GM18499 (cell line): ENCODE results near the gene DUSP8.
A peak's percentile ranks its signal among the peaks of the same experiment; 100 is the strongest.
"Not testable (repeated sequence)": the region's sequence is repeated elsewhere in the genome, so short reads cannot be mapped to it uniquely, and the experiment has no call there.

Experiments
- ATAC-seq: cut with Tn5 transposase; IDR thresholded peaks from one replicate; pipeline ENCODE4 v1.9.1; 2021; ENCODE audit warnings: moderate number of reproducible peaks; ENCODE audit not compliant: insufficient read depth, unreplicated experiment

Gene DUSP8, protein sequence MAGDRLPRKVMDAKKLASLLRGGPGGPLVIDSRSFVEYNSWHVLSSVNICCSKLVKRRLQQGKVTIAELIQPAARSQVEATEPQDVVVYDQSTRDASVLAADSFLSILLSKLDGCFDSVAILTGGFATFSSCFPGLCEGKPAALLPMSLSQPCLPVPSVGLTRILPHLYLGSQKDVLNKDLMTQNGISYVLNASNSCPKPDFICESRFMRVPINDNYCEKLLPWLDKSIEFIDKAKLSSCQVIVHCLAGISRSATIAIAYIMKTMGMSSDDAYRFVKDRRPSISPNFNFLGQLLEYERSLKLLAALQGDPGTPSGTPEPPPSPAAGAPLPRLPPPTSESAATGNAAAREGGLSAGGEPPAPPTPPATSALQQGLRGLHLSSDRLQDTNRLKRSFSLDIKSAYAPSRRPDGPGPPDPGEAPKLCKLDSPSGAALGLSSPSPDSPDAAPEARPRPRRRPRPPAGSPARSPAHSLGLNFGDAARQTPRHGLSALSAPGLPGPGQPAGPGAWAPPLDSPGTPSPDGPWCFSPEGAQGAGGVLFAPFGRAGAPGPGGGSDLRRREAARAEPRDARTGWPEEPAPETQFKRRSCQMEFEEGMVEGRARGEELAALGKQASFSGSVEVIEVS

DNA sequence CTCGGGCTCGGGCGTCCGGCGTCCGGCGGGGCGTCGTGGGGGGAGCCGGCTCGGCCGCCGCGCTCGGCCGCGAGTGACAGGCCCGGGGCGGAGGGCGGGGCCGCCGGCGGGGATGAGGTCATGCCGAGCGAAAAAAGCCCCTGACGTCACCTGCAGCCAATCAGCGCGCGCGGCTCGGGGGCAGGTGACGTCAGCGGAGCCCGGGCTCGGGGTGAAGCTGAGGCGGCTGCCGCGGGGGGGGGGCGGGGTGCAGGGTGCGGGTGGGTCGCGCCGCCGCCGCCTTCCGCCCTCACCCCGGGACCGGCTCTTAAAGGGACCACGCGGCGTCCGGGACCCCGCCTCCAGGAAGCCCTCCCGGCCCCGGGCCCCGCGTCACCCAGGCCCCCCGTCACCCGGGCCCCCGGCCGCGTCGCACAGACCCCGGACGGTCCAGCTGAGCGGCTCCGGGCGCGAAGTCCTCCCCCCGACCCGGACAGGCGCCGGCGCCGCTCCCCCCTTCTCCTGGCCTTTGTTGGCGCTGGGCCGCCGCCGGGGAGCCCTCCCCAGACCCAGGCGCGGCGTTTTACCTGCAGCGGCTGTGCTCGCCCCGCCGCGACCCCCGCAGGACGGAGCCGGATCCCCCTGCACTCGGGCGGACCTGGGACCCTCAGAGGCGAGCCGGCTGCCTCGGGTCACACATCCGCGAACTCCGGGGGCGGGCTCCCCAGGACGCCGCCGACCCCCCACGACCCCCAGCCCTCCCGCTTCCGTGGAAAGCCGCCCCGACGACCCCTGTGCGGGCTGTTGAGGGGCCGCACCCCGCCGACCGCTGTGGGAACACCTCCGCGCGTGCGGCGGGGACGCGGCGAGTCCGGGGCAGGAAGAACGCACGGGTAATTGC is at the start of gene DUSP8:
DUSP8 (minus strand) TSS at position 75 of the 880 bp plus-strand sequence. CDS start 6,445 bp downstream, outside the sequence.
- no peak for ATAC-seq

DNA sequence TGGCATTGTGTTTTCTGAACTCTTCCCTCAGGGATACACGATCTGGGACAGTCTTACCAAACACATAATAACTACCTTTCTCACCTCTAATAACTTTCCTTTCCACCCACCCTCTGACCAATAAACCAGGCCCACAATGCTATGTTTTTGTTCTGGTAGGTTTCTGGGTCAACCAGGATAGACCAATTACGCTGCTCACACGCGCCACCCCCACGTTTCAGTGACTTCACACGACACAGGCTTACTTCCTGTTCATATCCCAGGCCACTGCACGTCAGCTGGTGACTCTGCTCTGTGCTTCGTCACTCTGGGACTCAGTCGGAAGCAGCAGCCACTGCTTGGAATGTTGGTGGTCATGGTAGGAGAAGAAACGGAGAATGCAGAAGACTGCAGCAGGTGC is 47.4 kb upstream of the DUSP8 start:
- no peak for ATAC-seq

DNA sequence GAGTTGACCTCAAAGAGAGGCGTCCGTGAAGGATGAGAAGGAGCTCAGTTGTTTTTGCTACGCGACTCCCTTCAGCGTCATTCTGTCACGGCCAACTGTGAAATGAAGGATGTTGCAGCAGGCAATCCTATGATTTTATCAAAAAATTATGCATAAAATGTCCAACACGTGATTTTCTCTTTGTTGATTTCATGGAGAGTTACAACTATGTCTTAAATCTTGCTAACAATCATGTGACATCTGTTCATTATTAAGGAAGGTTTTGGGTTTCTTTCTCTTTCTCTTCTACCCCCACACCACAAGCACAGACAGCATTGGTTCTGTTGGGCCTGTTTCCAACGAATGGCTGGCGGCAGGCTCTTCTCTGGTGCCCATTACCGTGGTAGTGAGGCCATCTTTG is 46.2 kb upstream of the DUSP8 start:
- ATAC-seq, result no peak

DNA sequence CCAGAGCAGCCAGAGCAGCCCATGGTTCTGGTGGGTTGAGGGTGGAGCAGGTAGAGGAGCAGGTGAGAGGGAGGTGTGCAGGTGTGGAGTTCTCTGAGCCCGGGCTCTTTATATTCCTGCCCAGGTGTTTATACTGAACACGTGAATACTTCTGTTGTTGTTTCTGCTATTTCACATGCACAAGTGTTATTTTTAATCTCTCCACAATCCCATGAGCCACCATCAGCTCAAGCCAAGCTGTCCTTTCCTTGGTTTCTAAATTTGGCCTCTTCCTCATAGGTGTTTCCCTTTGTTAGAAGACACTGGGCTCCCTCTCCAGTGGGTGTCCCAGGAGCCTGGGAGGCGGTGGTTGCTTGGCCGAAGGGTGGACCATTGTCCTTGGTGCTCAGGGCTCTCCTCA is 36.3 kb upstream of the DUSP8 start, which contains the start of gene KRTAP5-3:
KRTAP5-3 (minus strand) TSS at position 101 of the 400 bp plus-strand sequence; CDS start at position 23, 78 bp downstream.
- no peak for ATAC-seq

DNA sequence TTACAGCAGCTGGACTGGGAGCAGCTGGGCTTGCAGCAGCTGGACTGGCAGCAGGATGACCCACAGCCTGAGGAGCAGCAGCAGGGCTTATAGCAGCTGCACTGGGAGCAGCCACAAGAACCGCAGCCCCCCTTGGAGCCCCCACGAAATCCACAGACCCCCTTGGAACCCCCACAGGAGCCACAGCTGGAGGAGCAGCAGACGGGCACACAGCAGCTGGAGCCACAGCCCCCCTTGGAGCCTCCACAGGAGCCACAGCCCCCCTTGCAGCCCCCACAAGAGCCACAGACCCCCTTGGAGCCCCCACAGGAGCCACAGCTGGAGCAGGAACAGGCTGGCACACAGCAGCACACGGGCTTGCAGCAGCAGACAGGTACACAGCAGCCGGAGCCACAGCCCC is 35.8 kb upstream of the DUSP8 start:
- not testable (repeated sequence) for ATAC-seq

DNA sequence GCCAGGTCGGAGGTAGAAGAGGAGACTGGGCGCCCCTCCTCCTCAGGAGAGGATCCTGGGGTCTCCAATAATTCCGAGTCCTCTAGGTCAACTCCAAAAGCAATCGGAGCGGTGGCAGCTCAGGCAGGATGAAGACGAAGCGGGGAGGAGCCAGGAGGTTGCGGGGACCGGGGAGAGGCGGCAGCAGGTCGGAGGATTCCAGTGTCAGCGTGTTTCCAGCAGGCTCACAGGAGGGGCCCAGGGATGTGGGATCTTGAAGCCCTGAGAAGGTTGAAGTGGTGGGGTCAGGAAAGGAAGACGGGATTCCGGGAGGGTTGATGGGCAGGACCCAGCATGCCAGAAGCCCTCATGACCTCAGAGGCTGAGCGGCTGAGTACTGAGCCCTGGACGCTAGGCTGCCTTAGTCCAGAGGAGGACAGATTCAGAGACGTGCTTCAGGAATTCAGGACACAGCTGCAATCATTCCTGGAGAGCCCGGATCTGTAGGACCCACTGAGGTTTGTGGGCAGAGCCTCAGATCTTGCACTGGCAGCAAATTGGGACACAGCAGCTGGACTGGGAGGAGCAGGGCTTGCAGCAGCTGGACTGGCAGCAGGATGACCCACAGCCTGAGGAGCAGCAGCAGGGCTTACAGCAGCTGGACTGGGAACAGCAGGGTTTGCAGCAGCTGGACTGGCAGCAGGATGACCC is 35.2 kb upstream of the DUSP8 start:
- ATAC-seq, result not testable (repeated sequence)

DNA sequence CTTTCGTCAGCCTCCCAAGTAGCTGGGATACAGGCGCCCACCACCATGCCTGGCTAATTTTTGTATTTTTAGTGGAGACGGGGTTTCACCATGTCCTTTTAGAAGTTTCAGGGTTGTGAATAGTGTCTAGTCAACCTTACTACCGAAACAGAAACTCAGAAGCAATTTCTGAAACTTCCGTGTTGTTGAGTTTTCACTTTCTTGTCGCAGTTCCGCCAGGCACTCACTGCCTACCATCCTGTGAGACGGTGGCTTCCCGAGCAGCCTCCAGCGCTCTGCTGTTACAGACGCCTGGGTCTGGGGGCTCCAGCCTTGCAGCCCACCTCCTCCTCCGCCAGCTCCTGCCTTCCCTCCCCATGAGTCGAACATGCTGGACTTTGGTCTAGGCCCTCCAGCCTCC is 33.9 kb upstream of the DUSP8 start:
- peak; percentile 79 for ATAC-seq

DNA sequence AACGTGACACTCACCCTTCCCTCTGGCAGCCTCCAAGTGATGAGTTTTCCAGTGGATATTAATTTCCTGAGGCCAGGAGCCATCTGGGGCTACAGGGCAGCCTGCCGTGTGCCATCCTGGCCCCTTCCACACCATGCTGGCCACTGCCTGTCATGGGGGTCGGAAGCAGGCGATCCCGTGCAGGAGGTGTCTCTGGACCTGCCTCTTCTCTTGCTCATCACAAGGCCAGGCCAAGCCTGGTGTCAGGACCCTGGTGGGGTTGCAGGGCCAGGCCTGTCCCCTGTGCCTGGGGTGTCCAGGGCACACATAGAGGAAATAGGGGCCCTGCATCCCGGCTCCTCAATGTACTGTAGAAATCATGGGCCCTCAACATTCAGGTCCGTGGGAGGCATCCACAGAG is 32.6 kb upstream of the DUSP8 start:
- ATAC-seq, result no peak

DNA sequence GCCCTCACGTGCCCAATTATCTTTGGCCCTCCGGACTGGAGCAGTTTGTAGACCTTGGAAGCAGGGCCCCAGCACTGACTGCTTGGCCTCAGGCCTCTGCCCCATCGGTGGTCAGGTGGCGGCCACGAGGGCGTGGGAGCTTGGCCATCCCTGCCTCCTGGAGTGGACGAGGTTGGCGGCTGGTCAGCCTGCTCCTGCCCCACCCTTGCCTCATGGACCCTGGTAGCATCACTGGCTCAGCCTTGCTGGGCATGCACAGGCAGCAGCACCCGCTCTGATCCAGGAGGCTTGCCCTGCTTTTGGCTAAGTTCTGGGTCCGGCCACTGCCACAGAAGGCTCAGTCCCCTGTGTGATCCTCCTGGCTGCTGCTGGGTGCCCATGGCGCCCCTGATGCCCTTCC is 32.1 kb upstream of the DUSP8 start:
- ATAC-seq, result no peak

DNA sequence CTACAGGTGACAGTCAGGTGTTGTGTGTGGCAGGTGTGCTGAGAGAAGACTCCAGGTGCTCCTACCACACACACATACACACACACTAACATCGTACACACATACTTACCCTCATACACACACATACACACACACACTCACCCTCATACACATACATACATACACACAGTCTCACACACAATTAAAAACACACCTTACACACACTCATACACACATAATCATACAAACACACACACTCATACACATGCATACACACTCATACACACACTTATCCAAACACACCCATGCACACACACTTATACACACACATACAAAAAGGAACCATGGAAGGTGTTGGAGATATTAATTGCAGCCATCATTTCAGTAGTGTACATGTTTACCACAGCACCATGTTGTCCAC is 31.6 kb upstream of the DUSP8 start:
- no peak for ATAC-seq

DNA sequence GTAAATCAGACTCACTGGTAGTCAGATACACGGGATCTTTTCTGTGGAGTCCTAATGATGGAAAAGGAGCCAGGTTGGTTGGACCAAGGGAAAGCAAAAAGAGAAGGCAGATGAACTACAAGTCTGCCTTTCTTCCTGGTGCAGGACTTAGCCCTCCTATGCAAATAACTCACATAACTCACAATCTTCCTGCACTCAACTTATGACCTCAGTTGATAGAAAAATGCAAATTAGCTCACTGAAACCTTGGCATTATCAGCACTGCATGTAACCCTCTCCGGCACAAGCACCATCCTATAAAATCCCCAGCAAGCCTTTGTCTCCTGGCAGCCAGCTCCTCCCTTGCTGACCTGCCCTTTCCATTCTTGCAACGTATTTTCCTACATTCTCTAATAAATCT is 29.6 kb upstream of the DUSP8 start:
- ATAC-seq, result not testable (repeated sequence)

DNA sequence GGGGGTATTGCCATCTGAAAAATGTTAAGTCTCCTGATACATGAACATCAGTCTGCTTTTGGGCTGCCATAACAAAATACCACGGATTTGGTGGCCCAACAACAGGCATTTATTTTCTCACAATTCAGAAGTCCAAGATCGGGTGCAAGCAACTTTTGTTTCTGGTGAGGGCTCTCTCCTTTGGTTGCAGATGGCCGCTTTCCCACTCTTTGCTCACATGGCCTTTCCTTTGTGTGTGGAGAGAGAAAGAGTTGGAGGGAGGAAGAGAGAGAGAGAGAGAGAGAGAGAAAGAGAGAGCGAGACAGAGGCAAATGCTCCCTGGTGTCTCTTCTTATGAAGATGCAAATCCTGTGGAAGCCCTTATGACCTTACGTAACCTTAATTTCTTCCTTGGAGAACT is 28.6 kb upstream of the DUSP8 start:
- no peak for ATAC-seq

DNA sequence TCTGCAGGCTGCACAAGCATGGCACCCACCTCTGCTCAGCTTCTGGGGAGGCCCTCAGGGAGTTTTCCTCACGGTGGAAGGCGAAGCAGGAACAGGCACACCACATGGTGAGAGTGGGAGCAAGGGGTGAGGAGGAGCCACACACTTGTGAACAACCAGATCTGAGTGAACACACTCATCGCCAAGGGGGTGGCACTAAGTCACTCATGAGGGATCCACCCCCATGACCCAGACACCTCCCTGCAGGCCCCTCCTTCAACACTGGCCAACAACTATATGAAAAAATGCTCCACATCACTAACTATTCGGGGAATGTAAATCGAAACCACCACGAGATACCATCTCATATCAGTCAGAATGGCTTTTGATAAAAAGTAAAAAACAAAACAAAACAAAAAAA is 26.7 kb upstream of the DUSP8 start:
- no peak for ATAC-seq

DNA sequence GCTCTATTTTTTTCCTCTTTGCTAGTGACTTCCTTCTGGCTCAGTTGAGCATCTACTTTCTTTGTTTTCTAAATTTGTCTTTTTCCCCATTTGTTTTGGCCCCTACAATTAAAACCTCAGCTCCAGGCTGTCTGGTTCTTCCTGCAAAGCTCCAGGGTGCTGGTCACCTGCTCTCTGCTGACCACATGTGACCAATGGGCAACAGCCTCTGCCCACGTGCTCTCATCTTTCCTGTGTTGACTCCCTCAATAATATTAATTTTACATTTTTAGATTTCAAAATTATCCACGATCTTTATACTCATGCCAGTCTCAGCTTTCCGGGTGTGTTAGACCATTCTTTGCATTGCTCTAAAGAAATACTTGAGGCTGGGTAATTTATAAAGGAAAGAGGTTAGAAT is 26.3 kb upstream of the DUSP8 start:
- not testable (repeated sequence) for ATAC-seq

DNA sequence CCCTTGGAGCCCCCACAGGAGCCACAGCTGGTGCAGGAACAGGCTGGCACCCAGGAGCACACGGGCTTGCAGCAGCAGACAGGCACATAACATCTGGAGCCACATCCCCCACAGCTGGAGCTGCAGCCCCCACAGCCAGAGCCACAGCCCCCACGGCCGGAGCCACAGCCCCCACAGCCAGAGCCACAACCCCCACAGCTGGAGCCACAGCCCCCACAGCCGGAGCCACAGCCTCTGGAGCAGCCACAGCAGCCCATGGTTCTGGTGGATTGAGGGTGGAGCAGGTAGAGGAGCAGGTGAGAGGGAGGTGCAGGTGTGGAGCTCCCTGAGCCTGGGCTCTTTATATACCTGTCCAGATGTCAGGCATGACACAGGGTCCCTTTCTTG is 25.9 kb upstream of the DUSP8 start, which contains the start of gene KRTAP5-2:
KRTAP5-2 (minus strand) TSS at position 301 of the 387 bp plus-strand sequence; CDS start at position 257, 44 bp downstream.
- ATAC-seq, result no peak

DNA sequence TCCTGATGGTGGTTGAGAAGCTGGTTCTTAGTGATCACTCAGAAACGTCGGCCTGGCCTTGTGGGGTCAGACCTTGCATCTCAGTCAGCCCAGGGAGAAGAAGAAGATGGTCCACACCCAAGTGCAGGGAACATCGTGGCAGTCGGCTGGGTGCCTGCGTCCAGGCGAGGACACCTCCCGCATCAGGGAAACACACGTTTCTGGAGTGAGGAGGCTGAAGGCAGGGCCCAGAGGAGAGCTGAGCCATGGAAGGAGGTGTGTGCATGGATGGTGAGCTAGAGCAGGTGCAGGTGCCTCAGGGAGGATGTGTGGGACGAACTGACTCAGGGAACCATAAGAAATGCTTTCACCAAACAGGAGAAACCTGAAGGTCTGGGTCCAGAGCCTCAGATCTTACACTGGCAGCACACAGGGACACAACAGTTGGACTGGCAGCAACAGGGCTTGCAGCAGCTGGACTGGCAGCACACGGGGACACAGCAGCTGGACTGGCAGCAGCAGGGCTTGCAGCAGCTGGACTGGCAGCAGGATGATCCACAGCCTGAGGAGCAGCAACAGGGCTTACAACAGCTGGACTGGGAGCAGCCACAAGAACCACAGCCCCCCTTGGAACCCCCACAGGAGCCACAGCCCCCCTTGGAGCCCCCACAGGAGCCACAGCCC is 25.4 kb upstream of the DUSP8 start:
- no peak for ATAC-seq

DNA sequence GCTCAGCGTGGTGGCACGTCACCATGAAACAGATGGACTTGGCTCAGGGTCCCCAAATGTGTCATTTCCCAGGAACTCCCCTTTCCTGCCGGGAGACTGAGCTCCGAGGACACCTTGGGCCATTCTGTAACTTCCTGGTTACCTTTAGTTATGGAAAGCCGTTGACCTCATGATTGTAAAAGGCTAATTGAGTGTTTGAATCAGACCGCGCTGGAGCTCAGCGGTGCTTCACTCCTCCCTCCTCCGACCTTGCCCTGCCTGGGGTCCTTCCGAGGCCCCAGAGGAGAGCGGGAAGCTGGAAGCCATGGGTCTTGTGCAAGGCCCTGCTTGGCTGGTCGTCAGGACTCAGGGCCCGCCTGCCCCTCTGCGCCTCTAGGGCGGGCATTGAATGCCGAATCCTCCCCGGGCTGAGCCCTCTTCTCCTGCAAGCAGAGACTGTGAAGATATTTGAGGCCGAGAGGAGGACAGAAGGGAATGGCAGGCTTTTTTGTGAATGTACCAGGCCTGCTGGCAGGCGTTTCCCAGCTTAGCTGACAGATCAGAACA is 24.6 kb upstream of the DUSP8 start:
- not testable (repeated sequence) for ATAC-seq

DNA sequence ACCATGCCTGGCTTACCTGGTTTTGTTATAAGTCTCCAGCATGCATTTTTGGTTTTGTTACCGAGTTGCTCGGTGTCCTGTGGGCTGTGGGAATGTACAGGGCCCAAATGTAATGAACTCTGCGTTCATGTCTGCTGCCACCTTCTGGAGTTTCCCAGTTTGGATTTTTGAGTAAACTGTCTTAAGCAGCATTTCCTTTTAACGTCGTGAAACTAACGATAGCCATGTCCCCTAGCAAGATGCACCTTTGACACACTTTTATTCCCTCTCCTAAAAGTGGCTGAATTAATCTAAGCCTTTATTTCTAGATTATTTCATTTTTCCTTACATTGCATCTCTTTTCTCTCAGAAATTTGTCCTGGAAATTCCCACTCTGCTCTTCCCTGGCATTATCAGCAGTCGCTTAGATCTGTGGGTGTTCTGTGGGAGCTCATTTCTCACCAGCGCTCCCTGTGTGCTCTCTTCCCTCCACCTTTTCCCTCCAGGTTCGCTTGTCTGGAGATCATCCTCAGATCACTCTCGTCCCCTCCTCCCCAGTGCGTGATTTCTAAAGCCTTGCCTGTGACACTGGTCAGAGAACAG is 24.0 kb upstream of the DUSP8 start:
- ATAC-seq, result not testable (repeated sequence)

DNA sequence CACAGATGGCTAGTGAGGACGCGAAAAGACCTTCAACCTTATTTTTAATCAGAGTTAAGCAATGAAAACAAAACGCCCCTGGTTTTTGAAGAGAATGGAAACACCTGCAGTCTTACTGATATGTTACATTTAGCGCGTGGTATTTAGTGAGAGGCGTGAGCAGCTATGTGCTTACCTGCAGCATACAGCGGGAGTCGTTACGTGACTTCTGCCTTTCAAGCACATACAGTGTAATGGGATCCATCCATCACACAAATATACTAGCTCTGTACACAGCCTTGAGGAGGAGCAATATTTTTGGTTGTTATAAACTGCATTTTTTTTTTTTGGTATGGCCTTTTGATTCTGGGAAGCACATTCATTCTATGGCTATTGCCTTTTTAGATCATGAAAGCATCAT is 20.6 kb upstream of the DUSP8 start:
- no peak for ATAC-seq
